Superior temporal gyrus (tissue), 1 donor: ENCODE data around the gene CASR.

Experiments
- DNase-seq: peaks from one replicate; pipeline ENCODE4 v3.0.0-alpha.2; 2016; ENCODE audit errors: extremely low spot score

Gene CASR

GRCh38 chr3:122306622-122306953 lies 123.1 kb downstream of the CASR start:
- DNase-seq, result no peak

GRCh38 chr3:122307094-122307687 lies 123.7 kb downstream of the CASR start:
- no peak for DNase-seq

- no peak for DNase-seq
Observed at GRCh38 chr3:122307976-122308375, 124.5 kb downstream of the CASR start.

- DNase-seq, result no peak
Observed at GRCh38 chr3:122310361-122310760, 126.9 kb downstream of the CASR start.

- no peak for DNase-seq
Observed at GRCh38 chr3:122312826-122313225, 129.4 kb downstream of the CASR start.

- no peak for DNase-seq
Observed at GRCh38 chr3:122313281-122313680, 129.8 kb downstream of the CASR start.

DNA sequence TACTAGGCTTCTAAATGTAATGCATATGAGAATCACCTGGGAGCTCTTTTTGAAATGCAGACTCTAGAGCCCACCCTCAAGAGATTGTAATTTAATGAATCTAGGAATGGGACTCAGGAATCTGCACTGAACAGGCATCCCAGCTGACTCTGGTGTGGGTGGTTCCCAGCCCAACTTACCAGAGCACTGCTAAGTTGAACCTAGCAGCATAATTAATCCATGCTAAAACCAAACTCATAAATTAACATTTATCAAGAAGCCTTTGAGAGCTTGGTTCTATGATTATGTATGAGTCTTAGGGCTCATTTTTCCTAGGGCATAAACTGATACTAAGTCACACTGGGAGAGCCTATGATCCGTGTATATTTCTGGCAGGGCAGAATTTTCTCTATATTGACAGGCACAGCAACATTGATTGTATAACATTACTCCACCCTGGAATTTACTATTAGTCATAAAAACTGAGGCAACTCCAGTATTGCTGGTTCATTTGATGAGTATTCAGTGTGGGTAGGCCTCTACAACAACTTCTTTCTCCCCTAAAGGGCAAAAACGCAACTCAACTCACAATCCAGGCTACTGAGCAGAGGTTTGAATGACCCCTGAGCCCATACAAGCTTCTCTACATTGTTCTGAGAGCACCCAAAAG lies 130.9 kb downstream of the CASR start:
- DNase-seq, result no peak

DNA sequence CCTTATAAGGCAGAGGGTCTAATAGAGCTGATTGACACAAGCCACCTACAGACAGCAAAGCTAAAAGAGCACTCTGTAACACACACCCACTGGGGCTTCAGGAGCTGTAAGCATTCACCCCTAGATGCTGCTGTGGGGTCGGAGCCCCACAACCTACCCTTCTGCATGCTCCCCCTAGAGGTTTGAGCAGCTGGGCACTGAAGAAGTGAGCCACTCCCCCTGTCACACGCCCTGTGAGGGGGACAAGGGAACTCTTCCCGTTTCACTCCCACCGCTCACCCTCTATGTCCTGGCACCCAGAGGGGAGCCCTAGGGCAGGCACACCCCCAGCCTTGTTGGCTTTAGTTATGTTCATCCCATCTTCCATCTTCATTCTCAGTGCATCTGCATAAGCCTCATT lies 132.2 kb downstream of the CASR start:
- no peak for DNase-seq

DNA sequence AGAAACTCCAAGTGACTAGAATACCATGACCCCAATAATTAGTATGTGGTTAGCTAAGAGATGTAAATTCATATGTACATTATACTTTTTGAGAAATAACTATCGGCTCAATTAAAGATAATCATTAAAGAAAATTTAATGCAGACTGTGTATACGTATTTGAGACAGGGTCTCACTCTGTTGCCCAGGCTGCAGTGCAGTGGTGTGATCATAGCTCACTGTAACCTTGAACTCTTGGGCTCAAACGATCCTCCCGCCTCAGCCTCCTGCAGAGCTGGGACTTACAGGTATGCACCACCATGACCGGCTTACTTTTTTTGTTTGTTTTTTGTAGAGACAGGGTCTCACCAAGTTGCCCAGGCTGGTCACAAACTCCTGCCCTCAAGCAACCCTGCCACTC lies 132.9 kb downstream of the CASR start:
- no peak for DNase-seq

DNA sequence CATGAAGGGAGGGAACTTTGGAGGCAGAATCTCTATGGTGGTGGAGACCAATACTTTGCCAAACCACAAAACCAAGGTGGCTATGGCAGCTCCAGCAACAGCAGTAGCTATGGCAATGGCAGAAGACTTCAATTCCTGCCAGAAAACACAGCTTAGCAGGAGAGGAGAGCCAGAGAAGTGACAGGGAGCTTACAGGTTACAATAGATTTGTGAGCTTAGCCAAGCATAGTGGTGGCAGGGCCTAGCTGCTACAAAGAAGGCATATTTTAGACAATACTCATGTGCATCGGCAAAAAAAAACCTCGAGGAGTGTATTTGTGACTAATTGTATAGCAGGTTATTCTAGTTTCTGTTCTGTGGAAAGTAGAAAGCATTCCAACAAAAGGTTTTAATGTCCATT lies 135.2 kb downstream of the CASR start:
- DNase-seq, result no peak

- no peak for DNase-seq
Observed at GRCh38 chr3:122322095-122323075, 138.9 kb downstream of the CASR start.

GRCh38 chr3:122324871-122325323 lies 141.4 kb downstream of the CASR start, which contains the start of gene CSTA:
Gene CSTA (plus strand): TSS chr3:122325248. CDS start chr3:122325293, 45 bp downstream.
- DNase-seq, result no peak

- no peak for DNase-seq
Observed at GRCh38 chr3:122325769-122326168, 142.3 kb downstream of the CASR start.

GRCh38 chr3:122331886-122332285 lies 148.4 kb downstream of the CASR start:
- no peak for DNase-seq

GRCh38 chr3:122332551-122332950 lies 149.1 kb downstream of the CASR start:
- DNase-seq, result no peak
